A673 (cell line): ENCODE measurements around the gene MYPN. TPM values are rescaled to one million over a fixed set of nuclear protein-coding genes. Genes with fewer than 3 reads are reported as not detected.

Experiments
- BruUV-seq: library from RNA; stranded (reverse); fragments of 400-500 nt; replicated peaks from 2 replicates; lab custom pipeline; 2021; lab: Mats Ljungman, UMichigan
- CTCF ChIA-PET: fragments of 300-600 bp; sonication (Branson Sonifier 250); formaldehyde crosslinking; loops from one replicate; lab custom pipeline; 2022; ENCODE audit warnings: antibody characterized with exemption; lab: Charles Lee
- POLR2A ChIA-PET: fragments of 300-600 bp; sonication (Branson Sonifier 250); formaldehyde crosslinking; loops from one replicate; lab custom pipeline; 2022; ENCODE audit warnings: antibody characterized with exemption; ENCODE audit not compliant: low non-redundant PET; lab: Charles Lee
- DNase-seq: peaks from one replicate; pipeline ENCODE4 v3.0.0-alpha.2; 2015; ENCODE audit warnings: low spot score
- H3K27ac ChIP-seq: fragments of 200-600 bp; sonication (generic); 2 replicates; pipeline ENCODE4 v1.5.1; 2016; ENCODE audit warnings: mixed run types, low read depth, mild to moderate bottlenecking, mixed read lengths, antibody characterized with exemption, low read length; ENCODE audit not compliant: poor library complexity, severe bottlenecking
- H3K27me3 ChIP-seq: fragments of 200-600 bp; sonication (generic); replicated peaks from 2 replicates; pipeline ENCODE4 v1.6.1; 2017; ENCODE audit warnings: mixed run types, low read depth, mild to moderate bottlenecking, mixed read lengths, antibody characterized with exemption, low read length; ENCODE audit not compliant: insufficient read depth, poor library complexity
- H3K36me3 ChIP-seq: fragments of 200-600 bp; sonication (generic); 2 replicates; pipeline ENCODE4 v1.6.1; 2016; ENCODE audit warnings: mixed run types, mild to moderate bottlenecking, mixed read lengths, antibody characterized with exemption, low read length; ENCODE audit not compliant: insufficient read depth, poor library complexity, severe bottlenecking
- H3K4me1 ChIP-seq: fragments of 200-600 bp; sonication (generic); 2 replicates; pipeline ENCODE4 v1.6.1; 2017; ENCODE audit warnings: mixed run types, mild to moderate bottlenecking, mixed read lengths, antibody characterized with exemption, low read length; ENCODE audit not compliant: insufficient read depth, poor library complexity, severe bottlenecking
- H3K4me3 ChIP-seq: fragments of 200-600 bp; sonication (generic); 2 replicates; pipeline ENCODE4 v1.5.1; 2016; ENCODE audit warnings: low read depth, mixed run types, mild to moderate bottlenecking, mixed read lengths, low read length; ENCODE audit not compliant: poor library complexity, severe bottlenecking
- H3K9me3 ChIP-seq: fragments of 200-600 bp; sonication (generic); 2 replicates; pipeline ENCODE4 v1.6.1; 2016; ENCODE audit warnings: mixed run types, low read depth, mild to moderate bottlenecking, mixed read lengths, antibody characterized with exemption, low read length; ENCODE audit not compliant: poor library complexity, severe bottlenecking
- CTCF ChIP-seq: fragments of 300-800, 200-600 bp; sonication (generic); conservative IDR thresholded peaks from 2 replicates; pipeline ENCODE4 v1.5.1; 2017; ENCODE audit warnings: low read depth, mild to moderate bottlenecking, antibody characterized with exemption, low read length, moderate library complexity, mixed read lengths
- EZH2 ChIP-seq: fragments of 200-600 bp; sonication (generic); IDR thresholded peaks from 2 replicates; pipeline ENCODE4 v1.6.1; 2017; ENCODE audit warnings: borderline replicate concordance, low read depth, mild to moderate bottlenecking, mixed read lengths, antibody characterized with exemption, low read length; ENCODE audit not compliant: poor library complexity, severe bottlenecking
- intact Hi-C: fragments of 100-400 bp; cut with micrococcal nuclease; formaldehyde crosslinking; loops from one replicate; pipeline ENCODE4 v1.10.0; 2022; ENCODE audit not compliant: unreplicated experiment
- total RNA-seq: library from RNA; stranded (reverse); gene quantifications from 2 replicates; pipeline ENCODE4 v1.2.3, GENCODE V29; 2021

The MYPN gene
- total RNA-seq, 1 experiment from 2014 or later = 1.7 TPM

- H3K36me3 ChIP-seq = no peaks in the 10 kb centered on the region
- peak overlapping the region; percentile 21 for H3K27ac ChIP-seq
- ChIA-PET CTCF (no interaction called here), POLR2A (no interaction called here)
- no peak overlapping the region for H3K4me3 ChIP-seq
- intact Hi-C loops = no loop called here
- H3K4me1 ChIP-seq = peaks cover 19% of the 10 kb centered on the region
- BruUV-seq = no TSS peak
- no peaks in the 10 kb centered on the region for H3K9me3 ChIP-seq
- no peaks in the 10 kb centered on the region for H3K27me3 ChIP-seq
- DNase-seq = peak; percentile 24
- no peak for TF ChIP-seq EZH2
- TF ChIP-seq CTCF = no peak
Measured at GRCh38 chr10:68135922-68136792, 26.9 kb downstream of the MYPN start.

GRCh38 chr10:68137171-68137570, 27.9 kb downstream of the MYPN start:
- POLR2A ChIA-PET = no interaction called here
- Histone ChIP-seq H3K9me3 (no peaks in the 10 kb centered on the region), H3K36me3 (no peaks in the 10 kb centered on the region), H3K4me3 (no peak overlapping the region), H3K4me1 (peaks cover 19% of the 10 kb centered on the region), H3K27me3 (no peaks in the 10 kb centered on the region), H3K27ac (no peak overlapping the region)
- TF ChIP-seq EZH2 (no peak), CTCF (no peak)
- intact Hi-C loops = no loop called here
- no TSS peak for BruUV-seq
- CTCF ChIA-PET = no interaction called here
- no peak for DNase-seq

- Histone ChIP-seq H3K4me3 (no peak overlapping the region), H3K9me3 (no peaks in the 10 kb centered on the region), H3K4me1 (peaks cover 19% of the 10 kb centered on the region), H3K27me3 (no peaks in the 10 kb centered on the region), H3K36me3 (no peaks in the 10 kb centered on the region), H3K27ac (no peak overlapping the region)
- POLR2A ChIA-PET = no interaction called here
- DNase-seq = no peak
- CTCF ChIA-PET = no interaction called here
- TF ChIP-seq CTCF (no peak), EZH2 (no peak)
- intact Hi-C loops = no loop called here
- BruUV-seq = no TSS peak
Measured at GRCh38 chr10:68138526-68138925, 29.2 kb downstream of the MYPN start.
